Stimulated activated CD4-positive, alpha-beta T cell treated with anti-CD3 and anti-CD28 coated beads, Interleukin-2, amount 100 ng/mL, for 48 hours (primary cell): Measurements from ENCODE around the gene FAM83C.

Experiments
- DNase-seq, 2 donors: peaks; one replicate each; pipeline ENCODE4 v3.0.0-alpha.2; 2020

FAM83C gene

GRCh38 chr20:35291654-35292503, at the start of gene FAM83C:
Gene FAM83C (minus strand): TSS chr20:35292425. CDS start chr20:35292304, 121 bp downstream.
- DNase-seq = no peak

- DNase-seq = no peak
Measured at GRCh38 chr20:35341366-35342028, 49.3 kb upstream of the FAM83C start.

- DNase-seq = no peak
Measured at GRCh38 chr20:35340436-35340835, 48.2 kb upstream of the FAM83C start.

GRCh38 chr20:35339636-35340035, 47.4 kb upstream of the FAM83C start:
- no peak for DNase-seq

- no peak for DNase-seq
Measured at GRCh38 chr20:35339007-35339406, 46.8 kb upstream of the FAM83C start.

GRCh38 chr20:35334311-35335101, 42.3 kb upstream of the FAM83C start:
- no peak for DNase-seq

- DNase-seq = no peak
Measured at GRCh38 chr20:35333606-35334005, 41.4 kb upstream of the FAM83C start.

GRCh38 chr20:35332540-35333200, 40.4 kb upstream of the FAM83C start:
- no peak for DNase-seq

GRCh38 chr20:35329435-35330139, 37.4 kb upstream of the FAM83C start:
- peak; percentile 54 to 58 for DNase-seq

GRCh38 chr20:35328689-35329088, 36.5 kb upstream of the FAM83C start:
- no peak for DNase-seq

- no peak for DNase-seq
Measured at GRCh38 chr20:35328095-35328685, 36.0 kb upstream of the FAM83C start.

- DNase-seq = no peak
Measured at GRCh38 chr20:35327074-35327976, 35.1 kb upstream of the FAM83C start.

- DNase-seq = no peak
Measured at GRCh38 chr20:35326740-35327073, 34.5 kb upstream of the FAM83C start.

GRCh38 chr20:35326021-35326739, 34.0 kb upstream of the FAM83C start:
- DNase-seq = no peak

GRCh38 chr20:35325401-35325800, 33.2 kb upstream of the FAM83C start:
- DNase-seq = no peak

- DNase-seq = no peak
Measured at GRCh38 chr20:35320396-35321126, 28.3 kb upstream of the FAM83C start.

GRCh38 chr20:35319871-35320197, 27.6 kb upstream of the FAM83C start:
- DNase-seq = no peak

- DNase-seq = no peak
Measured at GRCh38 chr20:35319192-35319870, 27.1 kb upstream of the FAM83C start.
